Measurements from ENCODE around the gene MARCHF3.

GRCh38 chr5:126857472-126858410 is 172.6 kb downstream of the MARCHF3 start:
- no peak for TF ChIP-seq ZNF564 (CRISPR knock-in tag; IDR thresholded peaks at IDR 0.05)
- no peak for TF ChIP-seq ASH2L (IDR thresholded peaks at IDR 0.05; ENCODE audit: insufficient read length, low read depth, low read length)
- no peak for TF ChIP-seq CREM (IDR thresholded peaks at IDR 0.05)
- TF ChIP-seq CREM (CRISPR knock-in tag; IDR thresholded peaks at IDR 0.05), result no peak
- no peak for TF ChIP-seq ELF1 (CRISPR knock-in tag; IDR thresholded peaks at IDR 0.05)
- no peak for TF ChIP-seq ZFP41 (CRISPR knock-in tag; IDR thresholded peaks at IDR 0.05; ENCODE audit: borderline replicate concordance)
